Peyer's patch (tissue), 4 donors: ENCODE measurements around the gene DAAM1.

Experiments
- POLR2A ChIP-seq, 2 donors: fragments of 450-650 bp; IDR thresholded peaks; one replicate each; pipeline ENCODE4 v1.5.1; 2017; ENCODE audit warnings: antibody characterized with exemption in 2 of 2, mild to moderate bottlenecking in 2 of 2, moderate library complexity in 2 of 2
- TF ChIP-seq, protein P1 (sequence below), 6 experiments: fragments of 450-650 bp in 4 of 6; fragments of 200-600 bp in 2 of 6; sonication (generic) in 1 of 6; IDR thresholded peaks; one replicate each; pipeline ENCODE4 v1.5.1; 2017 to 2019; ENCODE audit warnings: antibody characterized with exemption in 6 of 6, mild to moderate bottlenecking in 3 of 6, moderate library complexity in 1 of 6

DNA sequence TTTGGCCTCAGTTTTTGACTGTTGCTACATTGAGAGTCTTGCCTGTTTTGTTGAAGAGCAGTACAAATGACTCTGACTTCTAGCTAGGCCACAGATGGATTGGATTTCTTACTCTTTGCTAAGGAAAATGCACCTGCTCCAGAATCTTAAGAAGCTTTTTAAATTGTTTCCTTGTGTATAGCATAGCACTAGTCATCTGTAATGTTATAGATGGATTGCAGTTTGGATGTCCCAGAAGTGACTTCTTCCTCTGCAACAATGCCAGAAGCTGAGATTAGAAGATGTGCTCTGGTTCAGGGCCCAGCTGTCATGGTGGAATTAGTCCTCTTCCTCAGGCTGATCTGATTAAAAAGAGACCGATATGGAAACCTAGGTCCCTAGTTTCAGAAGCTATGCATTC is 67.9 kb downstream of the DAAM1 start:
- no peak for TF ChIP-seq POLR2A (IDR thresholded peaks at IDR 0.05)
- TF ChIP-seq, protein P1, sequence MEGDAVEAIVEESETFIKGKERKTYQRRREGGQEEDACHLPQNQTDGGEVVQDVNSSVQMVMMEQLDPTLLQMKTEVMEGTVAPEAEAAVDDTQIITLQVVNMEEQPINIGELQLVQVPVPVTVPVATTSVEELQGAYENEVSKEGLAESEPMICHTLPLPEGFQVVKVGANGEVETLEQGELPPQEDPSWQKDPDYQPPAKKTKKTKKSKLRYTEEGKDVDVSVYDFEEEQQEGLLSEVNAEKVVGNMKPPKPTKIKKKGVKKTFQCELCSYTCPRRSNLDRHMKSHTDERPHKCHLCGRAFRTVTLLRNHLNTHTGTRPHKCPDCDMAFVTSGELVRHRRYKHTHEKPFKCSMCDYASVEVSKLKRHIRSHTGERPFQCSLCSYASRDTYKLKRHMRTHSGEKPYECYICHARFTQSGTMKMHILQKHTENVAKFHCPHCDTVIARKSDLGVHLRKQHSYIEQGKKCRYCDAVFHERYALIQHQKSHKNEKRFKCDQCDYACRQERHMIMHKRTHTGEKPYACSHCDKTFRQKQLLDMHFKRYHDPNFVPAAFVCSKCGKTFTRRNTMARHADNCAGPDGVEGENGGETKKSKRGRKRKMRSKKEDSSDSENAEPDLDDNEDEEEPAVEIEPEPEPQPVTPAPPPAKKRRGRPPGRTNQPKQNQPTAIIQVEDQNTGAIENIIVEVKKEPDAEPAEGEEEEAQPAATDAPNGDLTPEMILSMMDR (IDR thresholded peaks at IDR 0.05) = no peak
